C4-2B (cell line): ENCODE measurements around the gene AXIN2.

ENCODE experiments used
- CTCF ChIP-seq: fragments of 450-650 bp; conservative IDR thresholded peaks from 2 replicates; pipeline ENCODE4 v1.5.1; 2017; ENCODE audit warnings: mild to moderate bottlenecking
- ZFX ChIP-seq: fragments of 450-650 bp; IDR thresholded peaks from 2 replicates; pipeline ENCODE4 v1.6.1; 2017

GRCh38 chr17:65535777-65536572 lies 25.5 kb downstream of the AXIN2 start:
- no peak for TF ChIP-seq CTCF
- TF ChIP-seq ZFX = no peak
